Spinal cord (tissue), 10 donors: Measurements from ENCODE around the gene PHF11. TPM values are rescaled to one million over a fixed set of nuclear protein-coding genes. Genes with fewer than 3 reads are reported as not detected.

Source experiments
- DNase-seq, 6 donors: peaks; one replicate each; pipeline versions ENCODE4 v3.0.0 to v3.0.0-alpha.2; 2013 to 2015; ENCODE audit warnings: low spot score in 6 of 6, low read depth in 4 of 6
- H3K27ac ChIP-seq: one replicate; pipeline ENCODE4 v1.5.1; 2013; ENCODE audit warnings: low read depth, low read length, control low read depth
- H3K27me3 ChIP-seq: one replicate; pipeline ENCODE4 v1.6.1; 2013; ENCODE audit warnings: low read length; ENCODE audit not compliant: control insufficient read depth, insufficient read depth
- H3K36me3 ChIP-seq: one replicate; pipeline ENCODE4 v1.6.1; 2013; ENCODE audit warnings: low read length; ENCODE audit not compliant: control insufficient read depth, insufficient read depth
- H3K4me1 ChIP-seq: one replicate; pipeline ENCODE4 v1.6.1; 2013; ENCODE audit warnings: low read length; ENCODE audit not compliant: control insufficient read depth, insufficient read depth
- H3K4me3 ChIP-seq: one replicate; pipeline ENCODE4 v1.5.1; 2013; ENCODE audit warnings: low read depth, low read length, control low read depth
- H3K9me3 ChIP-seq: one replicate; pipeline ENCODE4 v1.6.1; 2013; ENCODE audit warnings: low read length; ENCODE audit not compliant: control insufficient read depth, insufficient read depth
- WGBS: methylation state at CpG from one replicate; pipeline ENCODE4 v1.1.5; 2013; ENCODE audit warnings: missing lambda C conversion rate; ENCODE audit not compliant: insufficient coverage; 5-methylcytosine and 5-hydroxymethylcytosine counted together
- polyA plus RNA-seq, 2 donors: library from polyadenylated mRNA; unstranded; fragments of 120-200 nt; gene quantifications; one replicate each; pipeline ENCODE4 v1.2.1, GENCODE V29; 2013; ENCODE audit not compliant: insufficient read length in 2 of 2
- total RNA-seq, 2 donors: library from RNA; depleted of rRNA in 1 of 2; stranded (reverse); fragments of 120-200 nt in 1 of 2; fragments of >200 nt in 1 of 2; gene quantifications; one replicate each; pipeline versions ENCODE4 v1.2.3 to v1.2.4, GENCODE V29; 2013 to 2014
- donor health status: healthy.

Gene PHF11
- total and polyA plus RNA-seq, 4 donors = 20.5 to 34.0 (median 28.0) TPM

- H3K27ac ChIP-seq = no peak overlapping the region
- no peaks in the 10 kb centered on the region for H3K9me3 ChIP-seq
- H3K4me3 ChIP-seq = no peak overlapping the region
- no peaks in the 10 kb centered on the region for H3K27me3 ChIP-seq
- H3K36me3 ChIP-seq = peaks cover 3% of the 10 kb centered on the region
- H3K4me1 ChIP-seq = no peaks in the 10 kb centered on the region
- no peak for DNase-seq
- 95% methylated on average over 5 of the region's 8 CpGs for WGBS
Observed at GRCh38 chr13:49571299-49572240, 75.8 kb downstream of the PHF11 start.

Other genes with a start within 250 kb of the PHF11 start
- 10 to 100 TPM; 11.1 to 13.8 TPM for gene CDADC1, start 248.0 kb upstream of the PHF11 start, total RNA-seq
- 10 to 100 TPM; 15.8 to 20.1 TPM for gene CDADC1, start 248.0 kb upstream of the PHF11 start, polyA plus RNA-seq
- 10 to 100 TPM; 38.8 to 44.1 TPM for gene CAB39L, start 51.9 kb upstream of the PHF11 start, total RNA-seq
- 10 to 100 TPM; 31.8 to 34.2 TPM for gene CAB39L, start 51.9 kb upstream of the PHF11 start, polyA plus RNA-seq
- 10 to 100 TPM; 17.6 to 22.0 TPM for gene SETDB2, start 51.7 kb upstream of the PHF11 start, total RNA-seq
- gene SETDB2, start 51.7 kb upstream of the PHF11 start, polyA plus RNA-seq = 10 to 100 TPM; 11.9 to 13.8 TPM
- 10 to 100 TPM; 24.0 to 29.1 TPM for gene RCBTB1, start 89.6 kb downstream of the PHF11 start, total RNA-seq
- 10 to 100 TPM; 39.7 to 47.6 TPM for gene RCBTB1, start 89.6 kb downstream of the PHF11 start, polyA plus RNA-seq
- gene ARL11, start 132.6 kb downstream of the PHF11 start, total RNA-seq = under 1 TPM; 0.44 to 0.79 TPM
- gene ARL11, start 132.6 kb downstream of the PHF11 start, polyA plus RNA-seq = under 1 TPM; 0.24 to 0.32 TPM
- gene EBPL, start 195.5 kb downstream of the PHF11 start, total RNA-seq = 10 to 100 TPM; 38.3 to 44.6 TPM
- gene EBPL, start 195.5 kb downstream of the PHF11 start, polyA plus RNA-seq = 10 to 100 TPM; 42.1 to 44.4 TPM